Measurements from ENCODE around the gene PITX1.

DNA sequence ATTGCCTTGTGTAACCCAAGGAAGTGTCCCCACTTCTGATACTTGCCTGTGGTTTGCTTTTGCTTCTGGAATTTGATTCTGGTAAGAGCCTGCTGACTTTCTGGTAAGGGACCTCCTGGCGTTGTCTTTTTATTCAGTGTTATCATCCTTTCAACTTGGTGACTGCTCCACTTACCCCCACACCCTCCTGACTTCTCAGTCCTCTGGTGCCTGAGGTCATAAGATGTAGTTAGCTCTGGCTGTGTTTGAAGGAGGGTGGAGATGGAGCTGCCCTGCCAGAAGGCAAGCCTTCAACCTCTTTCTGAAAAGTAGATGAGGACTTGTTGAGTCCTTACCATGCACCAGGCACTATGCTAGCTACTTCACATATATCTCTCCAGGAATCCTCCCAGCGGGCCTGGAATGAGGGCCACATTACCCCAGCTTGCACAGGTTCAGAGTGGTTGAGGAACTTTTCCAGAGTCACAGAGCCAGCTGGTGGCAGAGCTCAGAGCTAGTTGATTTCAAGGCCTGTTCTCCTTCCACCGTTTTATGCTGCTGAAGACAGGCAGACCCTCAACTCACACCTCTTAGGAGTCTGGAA is 45.2 kb upstream of the PITX1 start:
- TF ChIP-seq, protein P1, sequence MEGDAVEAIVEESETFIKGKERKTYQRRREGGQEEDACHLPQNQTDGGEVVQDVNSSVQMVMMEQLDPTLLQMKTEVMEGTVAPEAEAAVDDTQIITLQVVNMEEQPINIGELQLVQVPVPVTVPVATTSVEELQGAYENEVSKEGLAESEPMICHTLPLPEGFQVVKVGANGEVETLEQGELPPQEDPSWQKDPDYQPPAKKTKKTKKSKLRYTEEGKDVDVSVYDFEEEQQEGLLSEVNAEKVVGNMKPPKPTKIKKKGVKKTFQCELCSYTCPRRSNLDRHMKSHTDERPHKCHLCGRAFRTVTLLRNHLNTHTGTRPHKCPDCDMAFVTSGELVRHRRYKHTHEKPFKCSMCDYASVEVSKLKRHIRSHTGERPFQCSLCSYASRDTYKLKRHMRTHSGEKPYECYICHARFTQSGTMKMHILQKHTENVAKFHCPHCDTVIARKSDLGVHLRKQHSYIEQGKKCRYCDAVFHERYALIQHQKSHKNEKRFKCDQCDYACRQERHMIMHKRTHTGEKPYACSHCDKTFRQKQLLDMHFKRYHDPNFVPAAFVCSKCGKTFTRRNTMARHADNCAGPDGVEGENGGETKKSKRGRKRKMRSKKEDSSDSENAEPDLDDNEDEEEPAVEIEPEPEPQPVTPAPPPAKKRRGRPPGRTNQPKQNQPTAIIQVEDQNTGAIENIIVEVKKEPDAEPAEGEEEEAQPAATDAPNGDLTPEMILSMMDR (IDR thresholded peaks at IDR 0.05), result no peak
- no peak for TF ChIP-seq POLR2A (IDR thresholded peaks at IDR 0.05)
